K562 (cell line): ENCODE measurements around the gene SRSF1. TPM values are rescaled to one million over a fixed set of nuclear protein-coding genes. Genes with fewer than 3 reads are reported as not detected.
A peak's percentile ranks its signal among the peaks of the same experiment; 100 is the strongest.

Experiments
- CUX1 ChIP-seq: fragments of 200-800 bp; sonication (Bioruptor generic); IDR thresholded peaks from 2 replicates; pipeline ENCODE4 v1.6.1; 2016; ENCODE audit warnings: missing genetic modification characterization, missing compliant biosample characterization
- CXXC5 ChIP-seq: fragments of 250-450 bp; sonication (Bioruptor Pico); IDR thresholded peaks from 2 replicates; pipeline ENCODE4 v1.8.0; 2022; ENCODE audit warnings: inconsistent platforms, mild to moderate bottlenecking, moderate library complexity
- MGA ChIP-seq: fragments of 450-650 bp; IDR thresholded peaks from 2 replicates; pipeline ENCODE4 v1.6.1; 2016; ENCODE audit warnings: mild to moderate bottlenecking, moderate library complexity
- NR1H2 ChIP-seq: sonication (generic); formaldehyde crosslinking; IDR thresholded peaks from 2 replicates; pipeline ENCODE4 v1.4.0; 2020; ENCODE audit warnings: mild to moderate bottlenecking, missing genetic modification reagents
- POU5F1 ChIP-seq: fragments of 150-350 bp; IDR thresholded peaks from 2 replicates; pipeline ENCODE4 v1.6.1; 2014; ENCODE audit warnings: borderline replicate concordance, low read length, low read depth, mild to moderate bottlenecking; ENCODE audit not compliant: partially characterized antibody
- YBX1 ChIP-seq: fragments of 450-650 bp; IDR thresholded peaks from 2 replicates; pipeline ENCODE4 v1.7.1; 2016; ENCODE audit warnings: mild to moderate bottlenecking
- ZNF165 ChIP-seq: fragments of 250-450 bp; sonication (Bioruptor Pico); IDR thresholded peaks from 2 replicates; pipeline ENCODE4 v1.4.0; 2020; ENCODE audit warnings: borderline replicate concordance
- ZNF507 ChIP-seq: conservative IDR thresholded peaks from 2 replicates; pipeline ENCODE4 v1.6.1; 2017; ENCODE audit warnings: missing genetic modification characterization, missing compliant biosample characterization
- polyA plus RNA-seq, 8 experiments: library from polyadenylated mRNA; depleted of rRNA in 4 of 8; stranded (reverse) in 5 of 8; unstranded in 3 of 8; fragments of >200 nt; fragmentation: Nextera tagmentation in 2 of 8; fragmentation: Illumina TruSeq in 1 of 8; extraction: Ambion mirVana in 2 of 8; extraction: Trizol in 1 of 8; gene quantifications; 2 replicates each; pipeline versions ENCODE4 v1.2.1 to v1.2.3, GENCODE V29; 2011 to 2014; ENCODE audit warnings: inconsistent platforms in 1 of 8, missing spikeins in 1 of 8
- total RNA-seq, 7 experiments: library from RNA; depleted of rRNA in 6 of 7; stranded (reverse); fragments of >200 nt in 6 of 7; fragmentation: Illumina TruSeq in 2 of 7; extraction: Trizol in 2 of 7; gene quantifications; 2 replicates each; pipeline versions ENCODE4 v1.2.1 to v1.2.3, GENCODE V29; 2011 to 2021; ENCODE audit warnings: low replicate concordance in 1 of 7

The SRSF1 gene
- total and polyA plus RNA-seq, 9 of the 15 experiments (the other 6 are each of a cell fraction or from before 2014, with no cell fraction given), result 77.8 to 559 (median 442) TPM

- TF ChIP-seq CUX1 (CRISPR knock-in tag), result no peak
- no peak for TF ChIP-seq NR1H2
- no peak for TF ChIP-seq ZNF507 (tag)
- no peak for TF ChIP-seq ZNF165 (CRISPR knock-in tag)
- peak; percentile 78 for TF ChIP-seq CXXC5 (CRISPR knock-in tag)
- no peak for TF ChIP-seq YBX1
- TF ChIP-seq POU5F1, result no peak
- no peak for TF ChIP-seq MGA
Measured at GRCh38 chr17:57987581-57988300, 19.3 kb downstream of the SRSF1 start, which contains the start of gene VEZF1 (continued).
